ENCODE data around the gene PUDP. TPM values are rescaled to one million over a fixed set of nuclear protein-coding genes. Genes with fewer than 3 reads are reported as not detected.

PUDP gene
- total RNA-seq, 1 experiment from 2014 or later: 20.3 TPM

DNA sequence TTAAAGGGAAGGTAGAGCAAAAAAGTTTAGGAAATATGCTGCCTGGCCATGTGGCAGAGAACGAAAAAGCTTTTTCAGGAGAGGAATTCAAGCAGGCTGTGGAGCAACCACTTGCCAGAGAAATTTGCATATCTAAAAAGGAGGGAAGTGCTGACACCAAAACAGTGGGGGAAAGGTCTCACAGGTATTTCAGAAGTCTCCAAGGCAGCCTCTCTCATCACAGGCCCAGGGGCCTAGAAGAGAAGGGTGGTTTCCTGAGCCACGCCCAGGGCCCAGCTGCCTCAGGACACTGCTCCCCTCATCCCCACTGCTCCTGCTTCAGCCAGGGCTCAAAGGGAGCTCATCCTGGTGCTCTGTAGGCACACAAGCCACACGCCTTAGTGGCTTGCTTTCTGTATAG is 30.4 kb downstream of the PUDP start:
- H2AFZ ChIP-seq (ENCODE audit: low read depth, low read length, poor library complexity, severe bottlenecking): no peak overlapping the region
- RAD21 ChIA-PET (ENCODE audit: low non-redundant PET in 1 of 2, low total read pairs in 2 of 2, uncharacterized antibody in 2 of 2, unreplicated experiment in 2 of 2): no interaction called here
- POLR2A ChIA-PET: no interaction called here
- peaks cover 8% of the 10 kb centered on the region in 2 experiments; a peak in 2 of 4 replicates for H3K4me1 ChIP-seq (ENCODE audit: control insufficient read depth in 1 of 2, insufficient read depth in 2 of 2, low read length in 2 of 2)
- DNase-seq (ENCODE audit: low read depth, low spot score): no peak
- no peak overlapping the region for H3K9ac ChIP-seq (ENCODE audit: low read length)
- no peak overlapping the region for H3K4me2 ChIP-seq (ENCODE audit: low read length)
- no peak for ATAC-seq
- H3K79me2 ChIP-seq (ENCODE audit: insufficient read depth, low read length): peaks cover 28% of the 10 kb centered on the region
- TF ChIP-seq SRF (IDR thresholded peaks at IDR 0.05; ENCODE audit: low read depth): no peak
- TF ChIP-seq POLR2A (IDR thresholded peaks at IDR 0.05; ENCODE audit: borderline replicate concordance, extremely low read depth, insufficient read depth, insufficient read length): no peak
- TF ChIP-seq YY1 (IDR thresholded peaks at IDR 0.05; ENCODE audit: extremely low read depth, insufficient replicate concordance, low read depth, low read length): no peak
- no peak overlapping the region for H3K4me3 ChIP-seq (replicated peaks in 1 of 2; ENCODE audit: low read depth in 1 of 2, low read length in 2 of 2)
- intact Hi-C loops (cut with micrococcal nuclease): no loop called here
- no peaks in the 10 kb centered on the region for H3K36me3 ChIP-seq (ENCODE audit: control insufficient read depth in 1 of 2, insufficient read depth in 2 of 2, low read length in 2 of 2)
- H3K27ac ChIP-seq (ENCODE audit: low read depth, low read length): no peak overlapping the region
- H4K20me1 ChIP-seq (ENCODE audit: insufficient read depth): no peaks in the 10 kb centered on the region
- CTCF ChIA-PET: no interaction called here
- no peaks in the 10 kb centered on the region for H3K9me2 ChIP-seq (ENCODE audit: insufficient read depth)
- no peaks in the 10 kb centered on the region for H3K27me3 ChIP-seq (ENCODE audit: insufficient read depth, low read length)
- H3K9me3 ChIP-seq (ENCODE audit: control insufficient read depth in 1 of 2, insufficient read depth in 1 of 2, low read depth in 1 of 2, low read length in 2 of 2): no peaks in the 10 kb centered on the region
- no TSS peak for BruUV-seq (replicated peaks)

DNA sequence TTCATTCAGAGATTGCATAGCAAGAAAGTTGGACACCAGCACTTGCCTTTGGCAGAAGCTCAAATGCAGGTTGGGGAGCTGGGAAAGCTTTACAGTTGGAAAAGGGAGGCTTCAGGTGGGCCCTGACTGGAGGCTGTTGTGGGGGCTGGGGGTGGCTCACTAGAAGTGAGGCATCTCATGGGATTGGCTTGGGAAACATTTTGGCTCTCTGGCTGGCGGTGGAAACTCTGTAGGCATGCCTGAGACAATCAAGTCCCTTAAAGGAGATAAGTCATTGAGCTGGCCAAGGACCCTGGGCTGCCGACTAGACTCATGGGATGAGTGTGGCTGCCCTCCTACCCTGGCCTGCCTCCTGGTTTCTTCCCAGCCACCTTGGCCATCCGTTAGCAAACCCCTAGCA is 31.9 kb downstream of the PUDP start:
- H3K9me2 ChIP-seq (ENCODE audit: insufficient read depth): no peaks in the 10 kb centered on the region
- intact Hi-C loops (cut with micrococcal nuclease): no loop called here
- peaks cover 4% of the 10 kb centered on the region in 2 experiments; a peak in 2 of 4 replicates for H3K4me1 ChIP-seq (ENCODE audit: control insufficient read depth in 1 of 2, insufficient read depth in 2 of 2, low read length in 2 of 2)
- H3K36me3 ChIP-seq (ENCODE audit: control insufficient read depth in 1 of 2, insufficient read depth in 2 of 2, low read length in 2 of 2): no peaks in the 10 kb centered on the region
- DNase-seq (ENCODE audit: low read depth, low spot score) (no peak), ATAC-seq (no peak)
- no peak overlapping the region for H3K9ac ChIP-seq (ENCODE audit: low read length)
- no peaks in the 10 kb centered on the region for H3K9me3 ChIP-seq (ENCODE audit: control insufficient read depth in 1 of 2, insufficient read depth in 1 of 2, low read depth in 1 of 2, low read length in 2 of 2)
- H2AFZ ChIP-seq (ENCODE audit: low read depth, low read length, poor library complexity, severe bottlenecking): no peak overlapping the region
- ChIA-PET CTCF (no interaction called here), POLR2A (no interaction called here), RAD21 (ENCODE audit: low non-redundant PET in 1 of 2, low total read pairs in 2 of 2, uncharacterized antibody in 2 of 2, unreplicated experiment in 2 of 2) (no interaction called here)
- TF ChIP-seq, protein P1, sequence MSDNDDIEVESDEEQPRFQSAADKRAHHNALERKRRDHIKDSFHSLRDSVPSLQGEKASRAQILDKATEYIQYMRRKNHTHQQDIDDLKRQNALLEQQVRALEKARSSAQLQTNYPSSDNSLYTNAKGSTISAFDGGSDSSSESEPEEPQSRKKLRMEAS (IDR thresholded peaks at IDR 0.05): no peak
- no peak for TF ChIP-seq EZH2 (IDR thresholded peaks at IDR 0.05)
- BruUV-seq (replicated peaks): no TSS peak
- H3K4me3 ChIP-seq (replicated peaks in 1 of 2; ENCODE audit: low read depth in 1 of 2, low read length in 2 of 2): no peak overlapping the region
- no peaks in the 10 kb centered on the region for H4K20me1 ChIP-seq (ENCODE audit: insufficient read depth)
- no peak overlapping the region for H3K27ac ChIP-seq (ENCODE audit: low read depth, low read length)
- no peak overlapping the region for H3K4me2 ChIP-seq (ENCODE audit: low read length)
- peaks cover 28% of the 10 kb centered on the region for H3K79me2 ChIP-seq (ENCODE audit: insufficient read depth, low read length)
- H3K27me3 ChIP-seq (ENCODE audit: insufficient read depth, low read length): no peaks in the 10 kb centered on the region

Measured in HCT116 (cell line).